Activated T-helper 1 cell treated with Interleukin-2 at 50 U/mL for 16 hours (primary cell): ENCODE data around the gene NCBP3.
"Not testable (repeated sequence)": the region's sequence is repeated elsewhere in the genome, so short reads cannot be mapped to it uniquely, and the experiment has no call there.

Source experiments
- DNase-seq: peaks from one replicate; pipeline ENCODE4 v3.0.0-alpha.2; 2020; ENCODE audit warnings: low read depth

The NCBP3 gene

DNA sequence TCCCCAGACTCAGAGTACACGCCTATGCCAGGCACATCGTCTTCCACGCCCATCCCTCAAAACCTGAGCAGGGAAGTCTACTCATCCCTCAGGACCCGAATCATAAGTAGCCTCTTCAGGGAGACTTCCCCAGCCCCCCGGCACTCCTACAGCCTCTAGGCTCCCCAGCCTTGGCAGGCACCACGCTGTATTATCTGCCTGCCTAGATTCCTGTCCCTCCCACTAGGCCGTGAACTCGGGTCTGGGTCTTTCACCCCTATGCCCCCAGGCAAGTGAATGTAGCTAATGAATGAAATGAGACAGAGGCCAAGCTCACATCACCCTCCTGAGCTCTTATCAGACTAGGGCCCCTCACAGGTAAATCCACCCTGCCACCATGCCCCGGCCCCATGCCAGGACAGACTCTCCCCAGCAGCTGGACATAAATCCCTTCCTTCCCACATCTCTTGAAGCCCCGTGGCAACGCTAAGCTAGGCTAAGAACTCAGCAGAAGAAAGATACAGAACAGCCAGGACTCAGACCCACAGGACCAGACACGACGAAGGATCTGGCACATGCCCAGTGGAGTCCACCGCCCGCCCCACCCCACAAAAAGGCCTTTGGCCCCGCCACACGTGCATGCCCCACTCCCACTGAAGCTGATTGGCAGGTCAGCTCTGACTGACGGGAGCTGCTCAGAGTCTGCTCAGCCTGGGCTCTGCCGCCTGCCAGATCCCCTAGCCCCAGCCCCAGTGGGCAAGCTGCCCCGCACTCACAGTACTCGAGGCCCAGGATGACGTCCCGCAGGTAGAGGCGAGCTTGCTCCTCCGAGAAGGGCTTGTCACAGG, 33.8 kb upstream of the NCBP3 start:
- no peak for DNase-seq

DNA sequence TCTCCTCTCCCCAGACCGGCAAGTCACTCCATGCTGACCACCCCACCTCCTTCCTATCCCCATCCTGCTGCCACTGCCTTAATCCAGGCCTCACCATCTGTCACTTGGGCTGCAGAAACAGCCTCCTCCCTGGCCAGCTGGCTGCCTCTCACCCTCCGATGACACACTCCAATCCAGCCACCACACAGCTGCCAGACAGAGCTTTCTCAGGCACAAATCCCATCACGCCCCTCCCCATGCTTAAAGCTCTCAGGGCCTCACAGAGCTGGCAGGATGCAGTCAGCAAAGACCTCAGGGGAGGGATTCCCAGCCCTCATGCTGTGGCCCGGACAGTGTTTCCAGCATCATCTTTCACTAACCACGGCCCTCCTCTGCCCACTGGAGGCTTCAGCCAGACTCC, 33.1 kb upstream of the NCBP3 start:
- DNase-seq: no peak

DNA sequence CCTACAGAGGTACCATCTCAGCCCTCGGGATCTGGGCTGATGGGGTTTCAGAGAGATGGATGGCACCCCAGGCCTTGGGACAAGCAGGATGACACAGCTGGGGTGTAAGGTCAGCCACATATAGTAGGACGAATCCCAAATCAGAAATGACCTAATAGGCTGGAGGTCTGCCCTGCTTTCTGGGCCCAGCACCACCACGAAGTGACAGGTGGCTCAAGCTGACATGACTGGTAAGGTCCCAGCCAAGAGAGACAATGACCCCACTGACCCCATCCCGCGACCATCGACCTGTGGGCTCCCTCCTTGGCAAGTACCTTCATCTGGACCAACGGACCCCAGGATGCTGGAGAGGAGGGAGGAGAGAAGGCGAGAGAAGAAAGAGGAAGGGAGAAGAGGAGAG, 31.2 kb upstream of the NCBP3 start:
- no peak for DNase-seq

DNA sequence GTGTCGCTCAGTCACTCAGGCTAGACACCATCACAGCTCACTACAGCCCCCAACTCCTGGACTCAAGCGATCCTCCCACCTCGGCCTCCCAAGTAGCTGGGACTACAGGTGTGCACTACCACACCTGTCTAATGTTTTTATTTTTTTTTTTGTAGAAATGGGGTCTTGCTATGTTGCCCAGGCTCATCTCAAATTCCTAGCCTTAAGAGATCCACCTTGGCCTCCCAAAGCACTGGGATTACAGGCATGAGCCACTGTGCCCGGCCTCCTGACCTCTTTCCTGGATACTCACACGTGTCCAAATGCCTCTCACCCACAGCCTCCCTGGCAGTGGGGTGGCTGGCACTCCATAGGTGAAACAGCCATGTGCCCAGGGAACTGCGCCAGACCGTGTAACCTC, 29.3 kb upstream of the NCBP3 start:
- no peak for DNase-seq

DNA sequence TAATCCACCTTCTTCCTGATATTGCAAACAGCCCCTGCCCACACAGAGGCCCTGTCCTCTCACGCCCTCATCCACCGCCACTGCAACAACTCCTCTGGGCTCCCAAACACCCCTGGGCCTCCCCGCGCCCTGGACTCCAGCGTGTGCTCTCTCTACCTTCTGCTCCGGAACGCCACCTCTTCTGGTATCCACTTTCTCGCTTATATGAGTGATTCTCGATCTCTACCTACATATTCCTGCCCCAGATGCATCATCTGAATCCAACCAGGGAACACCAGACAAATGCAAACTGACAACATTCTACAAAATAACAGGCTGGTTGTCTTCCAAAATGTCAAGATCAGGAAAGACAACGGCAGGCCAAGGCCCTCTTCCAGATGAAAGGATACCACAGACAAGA, 27.8 kb upstream of the NCBP3 start:
- DNase-seq: no peak

DNA sequence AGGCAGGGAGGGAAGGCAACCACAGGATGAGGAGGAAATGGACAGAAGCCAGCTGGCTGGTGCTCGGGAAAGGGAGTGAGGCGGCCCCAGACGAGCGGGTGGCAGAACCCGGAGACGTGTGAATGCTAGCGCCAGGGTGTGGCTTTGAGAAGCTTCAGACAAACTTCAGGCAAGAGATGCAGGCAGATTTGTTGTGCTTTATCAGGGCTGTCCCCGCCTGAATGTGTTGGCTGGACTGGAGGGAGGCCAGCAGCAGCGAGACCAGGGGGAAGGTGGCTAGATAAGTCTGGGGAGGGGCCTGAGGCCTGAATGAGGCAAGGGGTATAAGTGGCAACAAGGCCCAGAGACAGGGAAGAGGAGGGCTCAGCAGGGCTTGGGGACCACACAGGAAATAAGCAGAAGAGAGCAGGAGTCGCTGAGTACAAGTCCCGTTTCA, 24.8 kb upstream of the NCBP3 start:
- no peak for DNase-seq

DNA sequence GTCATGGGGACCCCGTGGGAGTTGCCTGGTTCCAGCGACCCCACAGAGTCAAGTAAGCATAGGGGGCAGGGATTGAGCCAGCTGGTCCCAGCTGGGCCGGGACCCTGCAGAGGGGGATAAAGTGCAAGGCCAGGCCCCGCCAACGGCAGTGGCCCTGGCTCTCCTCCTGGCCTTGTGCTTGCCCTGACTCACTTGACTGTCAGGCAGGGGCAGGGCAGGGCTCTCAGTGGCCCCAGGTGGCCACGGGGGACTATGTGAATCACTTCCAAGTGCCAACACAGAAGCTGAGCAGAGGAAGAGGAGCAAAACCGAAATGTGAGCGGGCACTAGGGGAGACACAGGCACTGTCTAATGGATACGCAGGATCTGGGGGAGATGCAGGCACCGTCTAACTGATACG, 21.6 kb upstream of the NCBP3 start:
- no peak for DNase-seq

DNA sequence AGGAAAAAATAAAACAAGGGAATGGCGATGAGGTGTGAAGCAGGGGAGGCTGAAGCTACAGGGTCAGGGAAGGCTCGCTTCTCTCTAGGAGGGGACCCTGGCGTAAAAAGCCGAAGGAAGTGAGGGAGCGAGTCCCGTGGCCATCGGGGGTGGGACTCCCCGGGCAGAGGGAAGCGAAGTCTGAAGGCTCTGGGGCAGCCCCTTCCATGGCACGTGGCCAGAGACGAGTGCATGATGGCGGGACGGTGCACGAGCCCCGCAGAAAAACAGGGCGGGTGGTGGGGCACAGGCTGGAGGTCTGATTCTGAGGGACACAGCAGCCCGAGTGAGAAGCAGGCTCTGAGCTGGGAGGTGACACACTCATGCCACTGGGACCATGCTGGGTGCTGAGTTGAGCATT, 21.1 kb upstream of the NCBP3 start:
- DNase-seq: no peak

DNA sequence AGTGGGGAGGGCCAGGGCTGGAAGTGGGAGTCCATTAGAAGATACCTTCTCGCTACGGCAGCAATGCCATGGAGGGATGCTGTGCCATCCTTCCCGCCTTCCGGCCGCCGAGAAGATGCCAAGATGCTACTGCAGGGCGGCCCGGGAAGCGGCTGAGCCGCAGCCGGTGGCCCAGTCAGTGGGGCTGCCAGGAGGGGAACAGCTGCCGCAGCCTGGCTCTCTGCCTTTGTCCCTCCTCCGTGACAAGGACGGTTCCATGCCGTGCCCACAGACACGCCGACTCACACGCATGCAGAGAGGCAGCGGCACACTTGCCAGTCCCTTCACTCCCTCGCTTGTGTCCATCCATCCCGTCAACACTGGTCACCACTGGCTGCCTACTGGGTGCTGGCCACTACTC, 20.2 kb upstream of the NCBP3 start:
- no peak for DNase-seq

DNA sequence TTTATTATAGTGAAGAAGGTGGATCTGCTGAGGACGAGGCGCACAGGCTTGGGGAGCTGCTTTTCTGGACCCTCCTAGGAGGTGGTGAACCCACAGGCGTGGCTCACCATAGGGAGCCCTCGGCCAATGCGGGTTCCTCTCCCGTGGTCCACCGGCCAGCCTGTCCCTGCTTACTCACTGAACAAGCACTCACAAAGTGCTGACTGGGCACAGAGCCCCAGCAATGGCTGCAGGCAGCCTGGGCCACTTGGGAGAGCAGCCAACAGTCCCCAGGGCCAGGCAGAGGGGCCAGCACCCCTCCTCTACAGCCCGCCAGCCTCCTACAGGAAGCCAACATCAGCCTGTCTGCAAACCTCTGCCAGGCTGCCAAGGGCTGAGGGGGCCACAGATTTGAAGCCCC, 19.1 kb upstream of the NCBP3 start:
- no peak for DNase-seq

DNA sequence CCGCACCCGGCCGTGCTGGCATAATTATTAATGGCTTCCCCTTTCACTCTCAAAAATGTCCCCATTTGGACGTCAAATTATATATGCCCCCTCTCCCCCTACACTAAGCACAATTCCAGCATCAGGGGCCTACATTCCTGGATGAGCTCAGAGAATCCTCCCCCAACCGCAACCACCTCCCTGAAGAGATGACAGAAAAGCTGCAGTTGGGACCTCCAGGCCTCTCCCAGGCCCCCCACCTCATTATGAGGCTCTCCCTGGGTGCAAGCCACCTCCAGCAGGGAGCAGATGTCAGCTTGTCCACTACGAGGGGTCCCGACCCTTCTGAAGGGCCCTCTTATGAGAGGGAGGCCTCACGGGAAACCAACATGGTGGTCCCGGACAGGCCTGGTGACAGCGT, 18.5 kb upstream of the NCBP3 start:
- no peak for DNase-seq

DNA sequence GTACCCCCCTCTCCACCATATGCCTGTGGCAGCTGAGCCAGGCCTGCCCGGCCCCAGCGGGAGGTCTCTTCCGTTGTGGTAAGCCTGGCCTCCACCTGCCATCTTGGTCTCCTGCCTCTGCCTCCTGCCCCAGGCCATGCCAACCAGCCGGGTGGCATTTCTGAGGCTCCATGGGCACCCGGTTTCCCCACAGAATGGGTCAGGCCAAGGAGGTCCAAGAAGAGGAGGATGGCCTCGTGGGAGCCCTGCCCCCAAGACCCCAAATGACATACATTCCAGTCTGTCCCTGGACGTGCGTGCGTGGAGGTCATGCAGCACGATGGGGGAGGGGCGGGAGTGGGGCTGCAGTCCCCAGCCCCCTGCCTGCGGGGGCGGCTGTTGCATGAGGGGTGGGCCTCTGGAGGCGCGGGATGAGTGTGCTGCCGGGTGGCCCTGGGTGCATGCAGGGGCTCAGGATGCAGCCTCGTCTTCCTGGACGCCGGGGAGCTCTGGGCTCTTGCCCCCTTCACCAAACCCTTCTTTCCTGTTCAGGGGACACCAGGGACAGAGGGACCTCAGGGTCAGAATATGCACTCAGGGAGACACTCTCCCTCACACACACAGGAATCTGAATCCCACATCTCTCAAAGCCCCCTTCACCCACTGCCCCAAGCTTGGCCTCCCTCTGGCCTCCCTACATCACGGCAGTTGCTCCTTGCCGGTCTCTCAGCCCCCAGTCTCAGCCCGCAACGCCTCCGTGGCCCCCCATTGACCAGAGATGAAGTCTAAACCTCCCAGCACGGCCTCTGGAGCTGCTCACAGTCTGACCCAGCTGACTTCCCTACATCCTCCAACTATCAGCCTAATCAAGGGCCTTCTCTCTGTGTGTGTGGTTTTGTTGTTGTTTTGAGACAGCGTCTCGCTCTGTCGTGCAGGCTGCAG, 16.0 kb upstream of the NCBP3 start:
- DNase-seq: no peak

DNA sequence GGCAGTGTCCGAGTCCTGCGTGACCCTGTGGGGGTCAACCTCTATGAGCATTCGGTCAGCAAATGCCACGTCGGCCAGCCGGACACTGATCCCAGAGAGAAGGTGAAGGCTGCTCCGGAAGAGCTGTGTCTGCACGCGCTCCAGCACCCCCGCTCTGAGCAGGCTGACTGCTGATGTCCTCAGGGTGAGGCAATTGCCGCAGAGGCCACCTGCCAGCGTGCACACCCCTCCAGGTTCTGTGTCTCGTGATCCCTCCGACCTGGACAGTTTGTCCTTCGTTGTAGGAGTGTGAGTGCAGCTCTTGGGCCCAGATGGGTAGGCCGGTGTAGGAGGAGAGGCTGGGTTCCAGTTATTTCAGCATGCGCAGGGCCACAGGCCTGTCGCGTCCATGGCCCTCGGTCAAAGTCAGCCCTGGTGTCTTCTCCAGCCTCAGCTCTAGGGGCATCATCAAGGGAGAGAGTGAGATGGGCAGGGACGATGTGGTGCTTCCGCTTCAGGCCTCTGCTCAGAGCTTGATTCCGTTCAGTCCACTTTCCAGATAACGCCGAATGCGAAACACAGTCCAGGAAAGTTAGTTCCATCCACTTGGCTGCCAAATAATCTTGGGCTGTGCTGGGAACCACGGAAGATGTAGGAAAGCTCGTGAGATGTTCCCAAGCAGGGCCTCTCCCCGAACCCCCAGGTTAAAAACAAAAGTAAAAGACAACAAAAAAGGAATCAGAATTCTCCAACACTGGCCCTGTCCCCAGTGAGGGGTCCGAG, 15.1 kb upstream of the NCBP3 start:
- no peak for DNase-seq

DNA sequence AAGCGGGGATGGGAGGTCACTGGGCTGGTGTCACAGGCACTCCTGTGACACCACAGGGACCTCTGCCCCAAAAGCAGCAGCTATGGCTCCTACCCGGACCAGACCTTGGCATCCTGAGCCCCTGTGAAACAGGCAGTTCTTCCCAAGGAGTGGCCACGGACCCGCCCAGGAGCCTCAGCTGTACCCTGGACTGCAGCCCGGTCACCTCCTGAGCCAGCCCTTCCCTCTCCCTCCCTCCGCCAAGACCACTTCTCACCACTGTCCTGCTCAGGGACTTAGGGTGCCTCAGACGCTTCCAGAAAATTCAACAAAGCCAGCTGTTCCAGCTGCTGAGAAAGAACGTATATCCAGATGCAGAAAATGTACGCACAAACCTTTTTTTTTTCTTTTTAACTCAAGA, 13.9 kb upstream of the NCBP3 start:
- DNase-seq: no peak

DNA sequence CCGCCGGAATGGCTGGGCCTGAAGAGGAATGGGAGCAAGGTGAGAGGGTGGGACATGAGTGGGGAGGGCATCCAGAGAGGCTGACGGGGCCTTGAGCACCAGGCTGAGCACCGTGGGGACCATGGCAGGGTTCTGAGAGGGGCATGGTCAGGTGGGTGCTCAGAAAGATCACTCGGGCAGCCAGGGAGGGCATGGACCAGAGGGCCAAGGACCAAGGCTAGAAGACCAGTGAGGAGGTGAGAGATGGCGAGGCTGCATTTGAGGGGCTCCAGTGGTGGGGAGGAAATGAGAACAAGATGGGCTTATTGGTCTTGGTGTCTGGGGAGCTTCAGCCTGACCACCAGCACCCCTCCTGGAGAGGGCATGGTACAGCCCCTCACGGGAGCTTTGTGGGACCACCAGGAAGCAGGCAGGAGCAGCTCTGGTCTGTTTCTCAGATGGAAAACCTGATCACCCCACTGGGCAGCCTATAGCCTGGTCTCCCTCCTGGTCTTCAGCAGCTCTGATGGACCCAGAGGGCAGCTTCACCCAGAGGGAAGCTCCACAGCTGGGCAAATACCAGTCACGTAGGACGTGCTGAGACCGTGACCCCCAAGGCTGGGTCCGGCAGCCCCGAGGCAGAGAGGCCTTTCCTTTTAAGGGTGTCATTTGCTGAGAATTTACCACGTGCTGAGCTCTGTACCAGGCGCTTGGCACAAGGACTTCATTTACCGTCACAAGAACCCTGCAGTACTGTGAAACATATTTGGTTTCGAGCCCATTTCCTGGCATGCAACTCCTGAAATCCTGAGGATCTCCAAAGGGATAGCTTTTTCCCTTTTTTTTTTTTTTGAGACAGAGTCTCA, 11.4 kb upstream of the NCBP3 start:
- no peak for DNase-seq

DNA sequence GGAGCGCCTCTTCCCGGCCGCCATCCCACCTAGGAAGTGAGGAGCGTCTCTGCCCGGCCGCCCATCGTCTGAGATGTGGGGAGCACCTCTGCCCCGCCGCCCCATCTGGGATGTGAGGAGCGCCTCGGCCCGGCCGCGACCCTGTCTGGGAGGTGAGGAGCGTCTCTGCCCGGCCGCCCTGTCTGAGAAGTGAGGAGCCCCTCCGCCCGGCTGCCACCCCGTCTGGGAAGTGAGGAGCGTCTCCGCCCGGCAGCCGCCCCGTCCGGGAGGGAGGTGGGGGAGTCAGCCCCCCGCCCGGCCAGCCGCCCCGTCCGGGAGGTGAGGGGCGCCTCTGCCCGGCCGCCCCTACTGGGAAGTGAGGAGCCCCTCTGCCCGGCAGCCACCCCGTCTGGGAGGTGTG, 8.2 kb upstream of the NCBP3 start:
- not testable (repeated sequence) for DNase-seq

DNA sequence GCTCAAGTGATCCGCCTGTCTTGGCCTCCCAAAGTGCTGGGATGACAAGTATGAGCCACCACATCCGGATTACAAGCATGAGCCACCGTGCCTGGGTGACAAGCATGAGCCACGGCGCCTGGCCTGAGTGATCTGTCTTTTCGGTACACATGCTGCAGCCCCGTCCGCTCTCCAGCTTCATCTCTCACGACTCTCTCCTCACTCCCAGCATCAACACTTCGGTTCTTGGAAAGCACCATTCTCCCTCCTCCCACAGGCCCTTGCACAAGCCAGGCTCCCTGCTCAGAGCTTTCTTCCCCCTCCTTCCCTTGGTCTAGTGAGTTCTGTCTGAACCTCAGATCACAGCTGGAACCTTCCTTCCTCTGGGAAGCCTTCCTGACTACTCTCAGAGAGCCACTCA, 6.5 kb upstream of the NCBP3 start:
- no peak for DNase-seq

DNA sequence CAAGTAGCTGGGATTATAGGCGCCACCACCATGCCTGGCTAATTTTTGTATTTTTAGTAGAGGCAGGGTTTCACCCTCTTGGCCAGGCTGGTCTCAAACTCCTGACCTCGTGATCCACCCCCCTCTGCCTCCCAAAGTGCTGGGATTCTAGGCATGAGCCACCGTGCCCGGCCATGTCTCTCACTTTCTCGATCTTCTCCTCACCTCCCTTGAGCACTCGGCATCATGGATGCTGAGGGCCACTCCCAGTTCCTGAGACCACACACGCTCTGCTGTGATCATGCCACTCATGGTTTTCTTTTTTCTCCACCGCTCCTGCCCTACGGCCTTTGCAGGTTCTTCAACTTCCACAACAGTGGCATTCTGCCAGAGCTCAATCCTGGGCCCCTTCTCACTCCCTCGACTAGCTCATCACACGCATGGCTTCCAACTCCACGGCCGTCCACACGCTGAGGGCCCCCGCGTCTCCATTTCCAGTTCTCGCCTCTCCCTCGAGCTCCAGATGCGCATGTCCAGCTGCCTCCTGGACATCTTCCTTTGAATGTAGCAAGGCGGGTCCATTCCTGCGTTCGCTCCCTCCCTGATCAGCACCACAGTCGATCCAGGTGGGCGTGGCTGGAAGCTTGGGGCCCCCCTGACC, 5.5 kb upstream of the NCBP3 start:
- no peak for DNase-seq

DNA sequence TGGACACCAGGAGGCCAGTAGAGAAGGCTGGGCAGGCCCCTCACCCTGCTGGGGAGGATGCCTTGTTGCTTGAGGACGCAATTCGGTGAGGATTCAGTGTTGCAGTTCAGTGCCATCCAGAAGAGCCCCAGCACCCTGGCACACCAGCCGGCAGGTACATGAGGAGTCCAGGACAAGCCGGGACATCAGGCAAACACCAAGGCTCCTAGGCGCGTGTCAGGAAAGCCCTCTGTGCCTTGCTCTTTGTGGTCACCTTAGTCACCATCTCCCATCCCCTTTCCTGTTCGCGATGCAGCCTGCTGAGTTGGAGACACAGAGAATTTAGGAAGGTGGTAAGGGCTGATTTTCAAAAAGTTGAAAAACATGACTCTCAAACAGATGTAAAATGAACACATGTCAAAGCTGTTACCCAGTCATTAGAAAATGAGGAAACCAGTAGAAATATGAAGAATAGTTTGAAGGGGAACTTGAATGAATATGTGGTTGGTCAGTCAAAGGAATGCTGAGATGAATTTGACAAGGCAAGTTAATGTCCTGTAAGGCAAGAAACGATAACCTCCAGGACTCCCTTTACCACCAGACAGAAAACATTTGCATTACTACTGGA, 2.3 kb upstream of the NCBP3 start:
- no peak for DNase-seq

DNA sequence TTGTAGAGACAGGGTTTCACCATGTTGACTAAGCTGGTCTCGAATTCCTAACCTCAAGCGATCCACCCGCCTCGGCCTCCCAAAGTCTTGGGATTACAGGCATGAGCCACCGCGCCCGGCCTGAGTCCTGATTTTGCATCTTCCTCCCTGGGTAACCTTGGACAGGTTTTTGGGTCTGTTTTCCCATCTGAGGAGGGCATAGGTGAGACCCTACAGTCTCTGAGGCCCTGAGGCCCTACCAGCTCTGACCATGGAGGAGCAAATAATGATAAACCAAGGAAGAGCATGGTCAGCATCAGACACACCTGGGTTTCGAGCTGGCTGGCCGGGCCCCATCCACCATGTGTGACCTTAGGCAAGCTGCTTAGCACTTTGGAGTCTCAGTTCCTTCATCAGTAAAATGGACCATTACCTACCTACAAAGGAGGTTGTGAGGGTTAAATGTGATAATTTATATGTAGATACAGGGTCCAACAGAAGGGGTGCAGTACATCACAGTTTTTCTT, 1.2 kb upstream of the NCBP3 start:
- DNase-seq: no peak
